Karpas-422 (cell line): Measurements from ENCODE around the gene WIZ. TPM values are rescaled to one million over a fixed set of nuclear protein-coding genes. Genes with fewer than 3 reads are reported as not detected.

Source experiments
- DNase-seq: peaks from one replicate; pipeline ENCODE4 v3.0.0-alpha.2; 2015
- H2AFZ ChIP-seq: fragments of 200-600 bp; sonication (generic); 2 replicates; pipeline ENCODE4 v1.6.1; 2014; ENCODE audit warnings: antibody characterized with exemption, low read length, mixed read lengths
- H3K27ac ChIP-seq: fragments of 200-600 bp; sonication (generic); 2 replicates; pipeline ENCODE4 v1.5.1; 2014; ENCODE audit warnings: mild to moderate bottlenecking, low read length, moderate library complexity
- H3K27me3 ChIP-seq: fragments of 200-600 bp; sonication (generic); 2 replicates; pipeline ENCODE4 v1.6.1; 2014; ENCODE audit warnings: low read length, mixed read lengths
- H3K36me3 ChIP-seq: fragments of 200-600 bp; sonication (generic); 2 replicates; pipeline ENCODE4 v1.6.1; 2014; ENCODE audit warnings: low read length, mixed read lengths; ENCODE audit not compliant: insufficient read depth
- H3K4me1 ChIP-seq: fragments of 200-600 bp; sonication (generic); 2 replicates; pipeline ENCODE4 v1.6.1; 2014; ENCODE audit warnings: mild to moderate bottlenecking, low read length, mixed read lengths
- H3K4me2 ChIP-seq: fragments of 200-600 bp; sonication (generic); 2 replicates; pipeline ENCODE4 v1.6.1; 2014; ENCODE audit warnings: low read length, low read depth, mild to moderate bottlenecking; ENCODE audit not compliant: poor library complexity, severe bottlenecking
- H3K4me3 ChIP-seq: fragments of 200-600 bp; sonication (generic); 2 replicates; pipeline ENCODE4 v1.5.1; 2014; ENCODE audit warnings: mild to moderate bottlenecking, antibody characterized with exemption, low read length, mixed read lengths
- H3K79me2 ChIP-seq: fragments of 200-600 bp; sonication (generic); 2 replicates; pipeline ENCODE4 v1.6.1; 2014; ENCODE audit warnings: mild to moderate bottlenecking, low read length, mixed read lengths
- H3K9ac ChIP-seq: fragments of 200-600 bp; sonication (generic); 2 replicates; pipeline ENCODE4 v1.6.0; 2014; ENCODE audit warnings: low read length
- H3K9me2 ChIP-seq: fragments of 200-600 bp; sonication (generic), shearing (Covaris generic); replicated peaks from 2 replicates; pipeline ENCODE4 v1.6.0; 2014; ENCODE audit warnings: mild to moderate bottlenecking, low read length, moderate library complexity; ENCODE audit not compliant: insufficient read depth
- H3K9me3 ChIP-seq: fragments of 300-700, 200-600 bp; sonication (generic); 2 replicates; pipeline ENCODE4 v1.6.1; 2014; ENCODE audit warnings: low read length, mixed read lengths
- H4K20me1 ChIP-seq: fragments of 200-600 bp; sonication (generic); 2 replicates; pipeline ENCODE4 v1.6.1; 2014; ENCODE audit warnings: mild to moderate bottlenecking, antibody characterized with exemption, low read length, low read depth; ENCODE audit not compliant: insufficient read depth
- small RNA-seq: library from RNA; depleted of rRNA; stranded (forward); fragments of <200 nt; gene quantifications from one replicate; pipeline ENCODE3, GENCODE V24; 2014
- total RNA-seq: library from RNA; depleted of rRNA; stranded (reverse); fragments of >200 nt; shearing (Covaris generic); gene quantifications from 2 replicates; pipeline ENCODE4 v1.2.3, GENCODE V29; 2014; ENCODE audit warnings: low replicate concordance; rRNA removed

The WIZ gene
- total RNA-seq, 1 experiment from 2014 or later: 5.4 TPM

- DNase-seq: no peak
- no peak overlapping the region for H3K4me2 ChIP-seq
- H3K27me3 ChIP-seq: no peaks in the 10 kb centered on the region
- peaks cover 58% of the 10 kb centered on the region for H3K79me2 ChIP-seq
- no peak overlapping the region for H3K27ac ChIP-seq
- peaks cover 4% of the 10 kb centered on the region for H3K4me1 ChIP-seq
- peaks cover 30% of the 10 kb centered on the region for H3K36me3 ChIP-seq
- no peak overlapping the region for H3K4me3 ChIP-seq
- H3K9ac ChIP-seq: no peak overlapping the region
- no peak overlapping the region for H2AFZ ChIP-seq
- no peaks in the 10 kb centered on the region for H3K9me2 ChIP-seq
- peaks cover 39% of the 10 kb centered on the region for H4K20me1 ChIP-seq
- no peaks in the 10 kb centered on the region for H3K9me3 ChIP-seq
These were observed 77.9 kb downstream of the WIZ start for GRCh38 chr19:15371786-15372380.

- no peaks in the 10 kb centered on the region for H3K9me3 ChIP-seq
- no peaks in the 10 kb centered on the region for H3K9me2 ChIP-seq
- no peak overlapping the region for H3K9ac ChIP-seq
- DNase-seq: no peak
- no peak overlapping the region for H2AFZ ChIP-seq
- H3K27me3 ChIP-seq: no peaks in the 10 kb centered on the region
- no peak overlapping the region for H3K4me2 ChIP-seq
- peaks cover 53% of the 10 kb centered on the region for H3K79me2 ChIP-seq
- H4K20me1 ChIP-seq: peaks cover 39% of the 10 kb centered on the region
- no peaks in the 10 kb centered on the region for H3K4me1 ChIP-seq
- peaks cover 30% of the 10 kb centered on the region for H3K36me3 ChIP-seq
- no peak overlapping the region for H3K4me3 ChIP-seq
- H3K27ac ChIP-seq: no peak overlapping the region
These were observed 78.6 kb downstream of the WIZ start for GRCh38 chr19:15371119-15371518.

Small RNA genes within 50 kb of the gene (small RNA-seq; reads per million reads assigned to genes)
- gene MIR1470: not detected

Other genes starting within 250 kb of the WIZ start
- 0.45 and 3.2 TPM in 2 replicates for gene NOTCH3, start 249.0 kb downstream of the WIZ start, total RNA-seq
- gene EPHX3, start 217.5 kb downstream of the WIZ start, total RNA-seq: 0.11 and 1.6 TPM in 2 replicates
- gene BRD4, start 117.4 kb downstream of the WIZ start, total RNA-seq: 41.4 and 58.6 TPM in 2 replicates
- gene AKAP8, start 70.2 kb downstream of the WIZ start, total RNA-seq: 11.7 and 19.9 TPM in 2 replicates
- gene AKAP8L, start 31.0 kb downstream of the WIZ start, total RNA-seq: 82.4 and 108 TPM in 2 replicates
- 4.0 and 27.1 TPM in 2 replicates for gene RASAL3, start 14.6 kb upstream of the WIZ start, total RNA-seq
- not detected in 2 replicates for gene PGLYRP2, start 29.5 kb upstream of the WIZ start, total RNA-seq
- gene CYP4F22, start 58.6 kb upstream of the WIZ start, total RNA-seq: not detected in 2 replicates
- not detected in 2 replicates for gene CYP4F8, start 165.3 kb upstream of the WIZ start, total RNA-seq
- not detected in 2 replicates for gene CYP4F3, start 190.9 kb upstream of the WIZ start, total RNA-seq
- gene CYP4F12, start 223.1 kb upstream of the WIZ start, total RNA-seq: not detected in 2 replicates